GM19438 (cell line): ENCODE measurements around the gene LENEP.

Experiments
- ATAC-seq: cut with Tn5 transposase; IDR thresholded peaks from one replicate; pipeline ENCODE4 v1.9.1; 2021; ENCODE audit warnings: low read depth; ENCODE audit not compliant: unreplicated experiment

The LENEP gene, protein sequence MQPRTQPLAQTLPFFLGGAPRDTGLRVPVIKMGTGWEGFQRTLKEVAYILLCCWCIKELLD

GRCh38 chr1:154993572-154994268 lies at the start of gene LENEP:
LENEP (plus strand) TSS chr1:154993586; CDS start chr1:154993608, 22 bp downstream.
- ATAC-seq: no peak

GRCh38 chr1:154943649-154944400 lies 49.6 kb upstream of the LENEP start:
- ATAC-seq: no peak

- no peak for ATAC-seq
Measured at GRCh38 chr1:154944401-154945159, 48.8 kb upstream of the LENEP start.

GRCh38 chr1:154945160-154945961 lies 48.0 kb upstream of the LENEP start:
- no peak for ATAC-seq

GRCh38 chr1:154945962-154946850 lies 47.2 kb upstream of the LENEP start:
- ATAC-seq: no peak

DNA sequence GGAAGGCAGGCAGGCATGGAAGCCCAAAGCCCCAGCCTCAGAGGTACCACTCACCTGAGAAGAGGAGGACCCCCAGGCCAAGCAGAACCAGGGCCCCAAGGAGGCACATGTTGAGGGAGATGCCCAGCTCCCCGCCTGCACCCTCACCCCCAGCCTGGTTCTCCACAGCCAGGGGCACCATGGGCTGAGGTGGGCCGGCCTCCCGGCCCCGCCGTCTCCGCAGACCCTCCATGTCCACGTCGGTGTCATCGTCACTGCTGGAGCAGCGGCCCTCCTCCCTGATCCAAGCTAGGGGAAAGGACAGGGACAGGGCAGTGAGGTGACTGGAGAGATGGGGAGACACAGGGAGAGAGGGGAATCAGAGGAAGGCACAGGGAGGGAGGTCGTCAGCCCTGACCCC lies 45.3 kb upstream of the LENEP start:
- no peak for ATAC-seq

GRCh38 chr1:154951901-154952657 lies 41.3 kb upstream of the LENEP start:
- ATAC-seq: no peak

DNA sequence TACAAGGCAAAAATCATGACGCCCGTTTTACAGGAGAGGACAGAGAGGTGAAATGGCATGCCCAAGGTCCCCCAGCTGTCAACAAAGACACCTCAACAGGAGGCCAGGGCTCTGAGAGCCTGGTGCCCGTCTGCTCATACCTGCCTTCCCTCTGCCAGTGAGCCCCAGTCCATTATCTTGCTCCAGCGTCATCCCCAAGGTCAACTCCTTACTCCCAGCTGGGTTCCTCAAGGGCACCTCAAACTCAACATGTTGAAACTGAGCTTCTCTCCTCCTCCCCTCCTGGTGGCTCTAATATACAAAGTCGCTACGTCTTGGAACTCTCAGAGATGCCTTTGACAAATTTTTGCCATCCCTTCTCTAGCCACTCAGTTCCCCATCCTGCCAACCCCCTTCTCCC lies 40.7 kb upstream of the LENEP start:
- no peak for ATAC-seq

GRCh38 chr1:154953611-154954038 lies 39.8 kb upstream of the LENEP start:
- no peak for ATAC-seq

- no peak for ATAC-seq
Measured at GRCh38 chr1:154954541-154954940, 38.8 kb upstream of the LENEP start.

DNA sequence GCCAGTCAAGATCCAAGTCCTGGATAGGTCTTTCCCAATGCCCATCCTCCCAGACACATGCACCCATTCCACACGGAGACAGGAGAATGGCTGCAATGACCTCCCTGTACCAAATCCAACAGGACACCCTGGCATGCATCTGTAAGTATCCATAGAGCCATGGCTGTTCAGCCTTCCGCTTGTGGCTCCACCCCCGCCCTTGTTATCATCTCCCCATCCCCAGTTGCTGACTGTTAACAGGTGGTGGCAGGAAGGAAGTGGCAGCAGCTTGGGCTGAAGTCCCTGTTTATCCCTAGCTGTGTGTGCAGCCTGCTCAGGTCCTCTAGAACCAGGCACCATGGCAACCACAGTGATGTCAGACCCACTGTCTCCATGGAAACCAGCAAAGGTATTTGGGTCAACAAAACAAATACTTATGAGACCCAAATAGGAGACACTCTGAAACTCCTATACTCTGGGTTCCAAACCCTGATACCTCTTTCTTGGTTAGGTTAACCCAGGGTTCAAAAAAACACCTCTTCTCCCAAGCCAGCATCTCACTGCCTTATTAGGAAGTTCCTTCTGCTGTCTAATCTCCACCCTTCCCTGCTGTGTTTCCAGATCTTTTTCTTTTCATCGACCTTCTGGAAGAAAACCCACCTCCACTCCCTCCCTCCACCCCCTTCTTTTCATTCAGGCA lies 38.2 kb upstream of the LENEP start:
- ATAC-seq: peak; percentile 49

DNA sequence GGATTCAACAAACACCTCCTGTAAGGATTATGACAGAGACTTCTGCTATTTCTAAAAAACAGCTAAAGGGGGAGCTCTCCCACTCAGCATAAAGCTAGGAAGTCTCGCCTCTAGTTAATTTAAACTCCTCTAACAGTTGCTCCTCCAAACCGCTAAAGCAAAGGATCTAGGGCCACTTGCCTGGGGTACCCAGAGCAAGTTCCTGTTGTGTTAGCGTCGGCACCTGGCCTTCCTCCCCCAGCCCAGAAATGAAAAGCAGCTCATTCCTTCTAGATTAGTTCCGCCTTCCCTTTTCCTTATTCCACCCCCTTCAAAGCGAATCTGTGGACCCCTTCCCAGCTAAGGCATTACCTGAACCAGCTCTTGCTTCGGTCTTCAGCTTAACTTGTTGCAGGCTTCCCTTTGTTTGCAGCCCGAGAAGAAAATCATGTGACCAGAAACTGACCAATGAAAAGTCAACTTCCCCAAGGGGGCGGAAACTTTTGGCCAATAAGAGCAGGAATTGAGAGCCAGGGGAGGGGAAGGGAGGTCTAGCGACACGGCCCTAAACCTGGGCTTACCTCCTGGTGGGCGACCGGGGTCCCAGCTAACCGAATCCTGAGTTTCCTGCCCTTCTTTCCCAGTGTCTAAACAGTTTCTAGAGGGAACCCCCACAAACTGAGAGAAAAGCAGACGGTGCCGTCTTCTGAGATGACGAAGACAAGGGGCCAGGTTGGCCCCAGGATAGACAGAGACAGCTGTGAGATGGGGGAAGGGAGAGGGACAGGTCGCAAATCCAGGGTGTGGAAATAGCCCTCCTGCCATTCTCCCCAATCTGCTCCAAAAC lies 37.5 kb upstream of the LENEP start, which contains the start of gene PBXIP1:
PBXIP1 (minus strand) TSS at position 382 of the 826 bp plus-strand sequence. CDS start 2,378 bp downstream, outside the sequence.
- peak; percentile 65 for ATAC-seq

DNA sequence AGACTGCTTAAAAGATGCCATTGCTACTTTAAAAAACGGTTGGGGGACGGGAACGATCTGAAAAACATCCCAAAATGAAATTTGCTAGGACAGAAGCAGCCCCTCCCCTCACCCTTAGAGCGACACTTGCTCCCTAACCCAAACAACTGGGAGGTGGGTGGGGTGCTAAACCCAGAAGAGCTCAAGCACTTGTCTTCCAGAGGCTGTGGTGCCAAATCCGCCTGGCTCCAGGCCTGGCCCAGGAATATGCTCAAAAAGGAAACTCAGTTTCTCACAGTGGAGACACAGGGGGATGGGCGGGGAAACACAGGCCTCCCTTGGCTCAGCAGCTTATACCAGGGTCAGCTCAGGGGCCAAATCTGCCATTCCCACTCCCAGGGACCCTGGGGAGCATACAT lies 36.8 kb upstream of the LENEP start:
- ATAC-seq: no peak

DNA sequence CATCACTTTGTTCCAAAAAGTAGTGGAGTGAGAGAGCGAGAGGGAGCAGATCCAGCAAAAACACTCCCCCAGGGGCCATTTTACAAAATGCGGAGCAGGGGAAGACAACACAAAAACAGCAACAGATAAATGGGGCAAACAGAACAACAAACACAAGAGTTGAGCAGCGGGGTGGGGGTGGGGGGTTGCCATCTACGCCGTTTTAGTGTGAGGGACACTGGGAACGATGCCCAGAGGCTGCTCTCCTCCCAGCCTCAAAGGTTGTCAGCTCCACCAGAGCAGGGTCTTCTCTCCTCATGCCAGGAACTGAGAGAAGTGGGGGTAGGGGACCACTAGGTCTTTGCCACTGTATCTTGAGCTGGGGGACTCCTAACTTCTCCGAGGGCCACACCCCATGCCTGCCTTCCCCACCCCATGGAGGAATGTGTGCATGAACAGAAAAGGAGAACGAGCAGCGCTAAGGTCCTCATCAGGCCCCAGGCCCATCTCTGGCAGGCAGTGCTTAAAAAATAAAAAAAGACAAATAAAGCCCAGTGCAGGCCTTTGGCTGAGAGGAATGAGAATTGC lies 36.2 kb upstream of the LENEP start:
- no peak for ATAC-seq

DNA sequence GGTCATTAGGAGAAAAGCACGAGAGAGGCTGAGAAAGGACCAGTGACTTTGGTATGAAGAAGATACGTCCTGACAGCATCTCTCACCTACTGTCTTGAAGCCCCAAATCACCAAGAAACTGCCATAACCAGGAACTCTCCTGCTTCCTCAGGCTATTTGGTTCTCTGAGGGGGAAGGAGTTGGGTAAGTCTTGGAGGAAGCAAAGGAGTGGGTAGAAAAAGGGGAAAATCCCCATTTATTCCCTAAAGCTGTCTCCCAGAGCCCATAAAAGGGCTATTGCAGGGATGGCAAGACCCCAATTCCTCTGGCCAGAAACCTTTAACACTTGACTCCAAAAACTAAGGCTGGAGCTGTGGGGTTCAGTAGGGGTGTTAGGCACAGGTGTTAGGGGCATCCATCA lies 35.4 kb upstream of the LENEP start:
- no peak for ATAC-seq

DNA sequence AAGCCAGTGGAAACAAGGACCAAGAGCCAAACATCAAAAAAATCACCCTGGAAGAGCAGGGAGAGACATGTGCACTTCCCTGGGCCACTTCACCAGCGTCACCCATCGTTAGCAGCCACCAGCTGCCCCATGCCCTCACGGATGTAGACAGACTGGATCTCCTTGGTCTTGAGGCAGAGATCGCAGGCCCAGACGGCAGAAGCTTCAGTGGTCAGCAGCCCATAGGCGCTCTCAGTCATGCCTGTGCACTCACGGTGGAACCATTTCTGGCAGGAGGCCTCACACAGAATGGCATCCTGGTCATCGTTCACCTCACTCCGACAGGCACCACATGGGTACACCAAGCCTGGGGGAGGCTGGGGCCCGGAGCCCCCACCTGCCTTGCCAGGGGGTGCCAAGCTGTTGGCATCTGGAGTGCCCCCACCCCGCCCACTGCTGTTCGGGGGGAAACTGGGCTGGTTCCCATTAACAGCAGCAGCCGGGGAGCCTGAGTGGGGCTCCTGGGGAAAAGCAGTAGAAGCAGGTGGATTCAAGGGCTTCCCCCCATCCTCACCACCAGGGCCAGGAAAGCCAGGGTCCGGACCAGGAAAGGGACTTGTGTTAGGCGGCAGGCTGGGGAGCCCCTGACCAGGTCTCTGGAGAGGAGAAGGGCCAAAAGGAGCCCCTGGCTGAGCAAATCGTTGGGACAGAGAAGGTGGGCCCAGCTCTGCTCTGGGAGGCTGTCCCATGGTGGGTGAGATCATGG lies 34.5 kb upstream of the LENEP start:
- ATAC-seq: no peak
